ENCODE results near the gene FAM13C.

- TF ChIP-seq CTCF (IDR thresholded peaks at IDR 0.05) (no peak), POLR2A (IDR thresholded peaks at IDR 0.05) (no peak)
These were observed 3.8 kb downstream of the FAM13C start for GRCh38 chr10:59358576-59358975.
